Endodermal cell (in vitro differentiated cells): ENCODE results near the gene FBXO7. TPM values are rescaled to one million over a fixed set of nuclear protein-coding genes. Genes with fewer than 3 reads are reported as not detected.

Source experiments
- DNase-seq: peaks from one replicate; pipeline ENCODE4 v3.0.0-alpha.2; 2017
- H3K27ac ChIP-seq: 2 replicates; pipeline ENCODE4 v1.5.1; 2013; ENCODE audit warnings: mild to moderate bottlenecking, low read depth, low read length, moderate library complexity
- H3K27me3 ChIP-seq: 2 replicates; pipeline ENCODE4 v1.6.1; 2013; ENCODE audit warnings: mild to moderate bottlenecking, low read length, moderate library complexity; ENCODE audit not compliant: insufficient read depth, control insufficient read depth, poor library complexity, severe bottlenecking
- H3K36me3 ChIP-seq: 2 replicates; pipeline ENCODE4 v1.7.0; 2013; ENCODE audit warnings: mild to moderate bottlenecking, low read length, moderate library complexity; ENCODE audit not compliant: control insufficient read depth, insufficient read depth
- H3K4me1 ChIP-seq: one replicate; pipeline ENCODE4 v1.7.0; 2013; ENCODE audit warnings: low read length; ENCODE audit not compliant: control insufficient read depth, insufficient read depth
- H3K4me3 ChIP-seq: 2 replicates; pipeline ENCODE4 v1.5.1; 2013; ENCODE audit warnings: mild to moderate bottlenecking, low read length, moderate library complexity
- H3K9ac ChIP-seq: 2 replicates; pipeline ENCODE4 v1.6.1; 2013; ENCODE audit warnings: mild to moderate bottlenecking, low read length, moderate library complexity; ENCODE audit not compliant: poor library complexity, severe bottlenecking; ENCODE audit errors: extremely low read depth
- H3K9me3 ChIP-seq: 2 replicates; pipeline ENCODE4 v1.6.1; 2013; ENCODE audit warnings: mild to moderate bottlenecking, low read length, moderate library complexity; ENCODE audit not compliant: control insufficient read depth
- H3K27ac Mint-ChIP-seq: 2 replicates; pipeline ENCODE4 v1.8.0; 2020; ENCODE audit warnings: mixed read lengths
- H3K27me3 Mint-ChIP-seq: 2 replicates; pipeline ENCODE4 v1.8.0; 2021; ENCODE audit warnings: mild to moderate bottlenecking, mixed read lengths; ENCODE audit not compliant: insufficient read depth
- H3K36me3 Mint-ChIP-seq: 2 replicates; pipeline ENCODE4 v1.8.0; 2020; ENCODE audit warnings: low read depth, mixed read lengths
- H3K4me1 Mint-ChIP-seq: 2 replicates; pipeline ENCODE4 v1.8.0; 2020; ENCODE audit warnings: mixed read lengths
- H3K4me3 Mint-ChIP-seq: 2 replicates; pipeline ENCODE4 v1.8.0; 2020; ENCODE audit warnings: mild to moderate bottlenecking, moderate library complexity, mixed read lengths
- H3K9me3 Mint-ChIP-seq: 2 replicates; pipeline ENCODE4 v1.8.0; 2020; ENCODE audit warnings: mild to moderate bottlenecking, mixed read lengths
- CTCF ChIP-seq: fragments of 200-600 bp; sonication (generic); conservative IDR thresholded peaks from 2 replicates; pipeline ENCODE4 v1.5.0; 2021; ENCODE audit warnings: antibody characterized with exemption, mild to moderate bottlenecking
- WGBS, 2 experiments: methylation state at CpG; one replicate each; pipeline versions ENCODE4 v1.1.5 to v1.1.7; 2013; ENCODE audit warnings: missing lambda C conversion rate in 2 of 2, mixed read lengths in 1 of 2; ENCODE audit not compliant: insufficient coverage in 1 of 2, insufficient read length in 1 of 2; 5-methylcytosine and 5-hydroxymethylcytosine counted together
- total RNA-seq, 2 donors: library from RNA; stranded (reverse); fragmentation: NEBNext Ultra II Directional in 1 of 2; extraction: Animal tissue kit (Norgen Biotek cat#: 25700) in 1 of 2; gene quantifications; 2 replicates in 1 of 2; 3 replicates in 1 of 2; pipeline ENCODE4 v1.2.1, GENCODE V29; 2021

FBXO7 gene
- total RNA-seq, 2 donors from 2014 or later, result 84.8 to 120 TPM

DNA sequence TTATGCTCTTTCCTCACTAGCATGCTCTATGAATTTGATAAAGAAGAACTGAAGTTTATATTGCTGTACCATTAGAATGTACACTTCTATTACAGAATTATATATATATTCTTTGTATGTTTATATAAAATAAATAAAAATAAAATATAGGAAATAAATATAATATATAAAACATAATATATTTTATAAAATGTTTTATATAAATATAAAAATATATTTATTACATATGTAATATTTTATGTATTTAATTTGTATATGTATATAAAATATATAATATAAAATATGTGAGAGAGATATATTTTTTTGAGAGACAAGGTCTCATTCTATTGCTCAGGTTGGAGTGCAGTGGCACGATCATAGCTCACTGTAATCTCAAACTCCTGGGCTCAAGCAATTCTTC is 44.3 kb upstream of the FBXO7 start:
- peaks cover 33% of the 10 kb centered on the region for H3K27me3 ChIP-seq
- H3K4me3 ChIP-seq, result no peak overlapping the region
- H3K27ac ChIP-seq, result no peak overlapping the region
- no peaks in the 10 kb centered on the region for H3K9me3 ChIP-seq
- no peaks in the 10 kb centered on the region for H3K4me1 ChIP-seq
- no peak for TF ChIP-seq CTCF
- no peaks in the 10 kb centered on the region for H3K4me1 Mint-ChIP-seq
- H3K9me3 Mint-ChIP-seq, result peaks cover 2% of the 10 kb centered on the region
- no peak overlapping the region for H3K27ac Mint-ChIP-seq
- H3K4me3 Mint-ChIP-seq, result no peak overlapping the region
- WGBS, 2 experiments, result 90% methylated on average over 1 of the region's 1 CpG; no CpG with 5 or more reads in 1 of the 2 experiments
- H3K9ac ChIP-seq, result no peak overlapping the region
- no peak for DNase-seq
- peaks cover 29% of the 10 kb centered on the region for H3K27me3 Mint-ChIP-seq
- no peaks in the 10 kb centered on the region for H3K36me3 ChIP-seq
- no peaks in the 10 kb centered on the region for H3K36me3 Mint-ChIP-seq

- peak; percentile 62 for TF ChIP-seq CTCF
- Mint-ChIP-seq H3K27me3 (peaks cover 16% of the 10 kb centered on the region), H3K27ac (no peak overlapping the region), H3K4me3 (no peak overlapping the region), H3K9me3 (no peaks in the 10 kb centered on the region), H3K4me1 (no peaks in the 10 kb centered on the region), H3K36me3 (no peaks in the 10 kb centered on the region)
- no peaks in the 10 kb centered on the region for H3K9me3 ChIP-seq
- WGBS, 2 experiments, result 69 to 79% methylated on average over 5 to 6 of the region's 6 CpGs
- DNase-seq, result peak; percentile 63
- no peak overlapping the region for H3K27ac ChIP-seq
- peaks cover 30% of the 10 kb centered on the region for H3K27me3 ChIP-seq
- no peak overlapping the region for H3K4me3 ChIP-seq
- H3K36me3 ChIP-seq, result no peaks in the 10 kb centered on the region
- no peak overlapping the region for H3K9ac ChIP-seq
- H3K4me1 ChIP-seq, result no peaks in the 10 kb centered on the region
Measured at GRCh38 chr22:32444068-32444467, 30.5 kb upstream of the FBXO7 start.

GRCh38 chr22:32446321-32446720 is 28.3 kb upstream of the FBXO7 start:
- Histone ChIP-seq H3K27ac (no peak overlapping the region), H3K4me3 (no peak overlapping the region), H3K36me3 (no peaks in the 10 kb centered on the region), H3K4me1 (no peaks in the 10 kb centered on the region), H3K27me3 (peaks cover 30% of the 10 kb centered on the region), H3K9me3 (no peaks in the 10 kb centered on the region), H3K9ac (no peak overlapping the region)
- TF ChIP-seq CTCF, result no peak
- 67 to 71% methylated on average over 1 of the region's 1 CpG for WGBS, 2 experiments
- Mint-ChIP-seq H3K4me1 (no peaks in the 10 kb centered on the region), H3K9me3 (no peaks in the 10 kb centered on the region), H3K4me3 (no peak overlapping the region), H3K27ac (no peak overlapping the region), H3K27me3 (peaks cover 16% of the 10 kb centered on the region), H3K36me3 (no peaks in the 10 kb centered on the region)
- no peak for DNase-seq
